Stomach (tissue), 9 donors: Measurements from ENCODE around the gene CASTOR1. TPM values are rescaled to one million over a fixed set of nuclear protein-coding genes. Genes with fewer than 3 reads are reported as not detected.

Experiments used
- DNase-seq, 2 donors: peaks; one replicate each; pipeline versions ENCODE4 v3.0.0 to v3.0.0-alpha.2; 2013 to 2019
- H3K27ac ChIP-seq, 5 donors: fragments of 200-600 bp in 4 of 5; sonication (generic) in 4 of 5; one replicate each; pipeline ENCODE4 v1.5.1; 2013 to 2019; ENCODE audit warnings: mild to moderate bottlenecking in 1 of 5, moderate library complexity in 1 of 5
- H3K27me3 ChIP-seq, 3 donors: fragments of 200-600 bp; sonication (generic); one replicate each; pipeline ENCODE4 v1.5.1; 2017 to 2019; ENCODE audit warnings: mixed run types in 1 of 3
- H3K36me3 ChIP-seq, 4 donors: fragments of 200-600 bp; sonication (generic); 1 replicate in 3 of 4; 2 replicates in 1 of 4; pipeline ENCODE4 v1.5.1; 2016 to 2019
- H3K4me1 ChIP-seq, 4 donors: fragments of 200-600 bp; sonication (generic); one replicate each; pipeline ENCODE4 v1.5.1; 2016 to 2019
- H3K4me3 ChIP-seq, 4 donors: fragments of 200-600 bp; sonication (generic) in 3 of 4; one replicate each; pipeline ENCODE4 v1.5.1; 2016 to 2019; ENCODE audit warnings: mild to moderate bottlenecking in 1 of 4
- H3K9me3 ChIP-seq, 4 donors: fragments of 200-600 bp; sonication (generic); one replicate each; pipeline ENCODE4 v1.5.1; 2016 to 2019
- EP300 ChIP-seq: sonication (generic); formaldehyde crosslinking; IDR thresholded peaks from one replicate; pipeline ENCODE4 v1.6.1; 2017; ENCODE audit warnings: antibody characterized with exemption
- POLR2A ChIP-seq, 4 donors: fragments of 450-650 bp; IDR thresholded peaks; one replicate each; pipeline ENCODE4 v1.6.1; 2016; ENCODE audit warnings: antibody characterized with exemption in 4 of 4, control low read depth in 2 of 4, mild to moderate bottlenecking in 1 of 4, moderate library complexity in 1 of 4
- POLR2AphosphoS5 ChIP-seq, 3 donors: sonication (generic); formaldehyde crosslinking; IDR thresholded peaks; one replicate each; pipeline ENCODE4 v1.6.1; 2016; ENCODE audit warnings: antibody characterized with exemption in 3 of 3
- WGBS, 5 donors: extraction: QIAGEN DNeasy Blood & Tissue Kit in 3 of 5; methylation state at CpG; one replicate each; pipeline versions ENCODE4 v1.1.5 to v1.1.7; 2013 to 2018; 5-methylcytosine and 5-hydroxymethylcytosine counted together
- intact Hi-C: fragments of 100-400 bp; cut with DNase I; formaldehyde crosslinking; loops from one replicate; pipeline ENCODE4 v1.15.1; 2023; ENCODE audit warnings: low total_unique reads
- polyA plus RNA-seq, 3 donors: library from polyadenylated mRNA; stranded (reverse); fragments of 200-250 nt; gene quantifications; one replicate each; pipeline ENCODE4 v1.2.3, GENCODE V29; 2013
- total RNA-seq, 5 donors: library from RNA; depleted of rRNA; stranded (reverse); fragments of >200 nt; gene quantifications; one replicate each; pipeline versions ENCODE4 v1.1.0 to v1.2.3, GENCODE V29; 2014 to 2016
- TF ChIP-seq, protein P1 (sequence below), 7 experiments: fragments of 450-650 bp in 4 of 7; fragments of 200-600 bp in 3 of 7; sonication (generic) in 3 of 7; IDR thresholded peaks; one replicate each; pipeline ENCODE4 v1.5.1; 2016 to 2019; ENCODE audit warnings: antibody characterized with exemption in 7 of 7, control low read depth in 2 of 7, mild to moderate bottlenecking in 1 of 7
- donor health status: healthy with polysubstance abuse.
- donor health status: Bipolar disorder and iron deficiency.
- donor health status: healthy.

Gene CASTOR1
- total and polyA plus RNA-seq, 8 donors, result 1.2 to 57.8 (median 5.3) TPM

GRCh38 chr22:30287648-30288418, 1.5 kb downstream of the CASTOR1 start:
- H3K27me3 ChIP-seq, result no peaks in the 10 kb centered on the region
- intact Hi-C loops, result loop anchor here (5.0 kb wide), 1 partner anchor 99 kb away; the partner anchor contains the start of gene RNF215
- no peaks in the 10 kb centered on the region for H3K9me3 ChIP-seq
- WGBS, 5 donors, result 12 to 24% (median 17%) methylated on average over 3 to 5 of the region's 5 CpGs
- H3K4me1 ChIP-seq, result peaks cover 36 to 58% (median 48%) of the 10 kb centered on the region in 4 donors
- peak; percentile 89 to 94 for DNase-seq
- peak overlapping the region; percentile 85 to 97 (median 89) for H3K27ac ChIP-seq
- H3K36me3 ChIP-seq, result peaks cover 16 to 53% (median 43%) of the 10 kb centered on the region in 4 donors
- peak overlapping the region; percentile 84 to 97 (median 88) for H3K4me3 ChIP-seq
- no peak for TF ChIP-seq EP300
- TF ChIP-seq, protein P1, sequence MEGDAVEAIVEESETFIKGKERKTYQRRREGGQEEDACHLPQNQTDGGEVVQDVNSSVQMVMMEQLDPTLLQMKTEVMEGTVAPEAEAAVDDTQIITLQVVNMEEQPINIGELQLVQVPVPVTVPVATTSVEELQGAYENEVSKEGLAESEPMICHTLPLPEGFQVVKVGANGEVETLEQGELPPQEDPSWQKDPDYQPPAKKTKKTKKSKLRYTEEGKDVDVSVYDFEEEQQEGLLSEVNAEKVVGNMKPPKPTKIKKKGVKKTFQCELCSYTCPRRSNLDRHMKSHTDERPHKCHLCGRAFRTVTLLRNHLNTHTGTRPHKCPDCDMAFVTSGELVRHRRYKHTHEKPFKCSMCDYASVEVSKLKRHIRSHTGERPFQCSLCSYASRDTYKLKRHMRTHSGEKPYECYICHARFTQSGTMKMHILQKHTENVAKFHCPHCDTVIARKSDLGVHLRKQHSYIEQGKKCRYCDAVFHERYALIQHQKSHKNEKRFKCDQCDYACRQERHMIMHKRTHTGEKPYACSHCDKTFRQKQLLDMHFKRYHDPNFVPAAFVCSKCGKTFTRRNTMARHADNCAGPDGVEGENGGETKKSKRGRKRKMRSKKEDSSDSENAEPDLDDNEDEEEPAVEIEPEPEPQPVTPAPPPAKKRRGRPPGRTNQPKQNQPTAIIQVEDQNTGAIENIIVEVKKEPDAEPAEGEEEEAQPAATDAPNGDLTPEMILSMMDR (IDR thresholded peaks at IDR 0.05), result peak in 5 of 7 experiments; percentile 68 to 93 (median 87)
- peak; percentile 21 to 75 (median 33) for TF ChIP-seq POLR2AphosphoS5 (IDR thresholded peaks at IDR 0.05)

- intact Hi-C loops, result loop anchor here (5.0 kb wide), 1 partner anchor 100 kb away; the partner anchor contains the start of gene RNF215
- TF ChIP-seq POLR2AphosphoS5 (IDR thresholded peaks at IDR 0.05) (no peak), POLR2A (IDR thresholded peaks at IDR 0.05) (no peak), EP300 (no peak)
- TF ChIP-seq, protein P1 (IDR thresholded peaks at IDR 0.05), result peak in 5 of 7 experiments; percentile 78 to 97 (median 89)
- no peak overlapping the region for H3K4me3 ChIP-seq
- H3K4me1 ChIP-seq, result peaks cover 33 to 59% (median 46%) of the 10 kb centered on the region in 4 donors
- DNase-seq, result peak; percentile 80 to 85
- peaks cover 8 to 45% (median 35%) of the 10 kb centered on the region in 4 donors for H3K36me3 ChIP-seq
- no peaks in the 10 kb centered on the region for H3K9me3 ChIP-seq
- peak overlapping the region in 1 of 5 donors; percentile 97 for H3K27ac ChIP-seq
- H3K27me3 ChIP-seq, result no peaks in the 10 kb centered on the region
- WGBS, 5 donors, result 51 to 61% (median 60%) methylated on average over 11 to 31 of the region's 31 CpGs
Measured at GRCh38 chr22:30286813-30287647, 2.3 kb downstream of the CASTOR1 start.

- intact Hi-C loops, result loop anchor here (5.0 kb wide), 1 partner anchor 101 kb away; the partner anchor contains the start of gene RNF215
- 82 to 91% (median 85%) methylated on average over 3 to 5 of the region's 5 CpGs for WGBS, 5 donors
- Histone ChIP-seq H3K27me3 (no peaks in the 10 kb centered on the region), H3K9me3 (no peaks in the 10 kb centered on the region), H3K4me3 (no peak overlapping the region), H3K27ac (no peak overlapping the region), H3K4me1 (peaks cover 26 to 52% (median 40%) of the 10 kb centered on the region in 4 donors), H3K36me3 (peaks cover 8 to 40% (median 30%) of the 10 kb centered on the region in 4 donors)
- no peak for DNase-seq
- TF ChIP-seq, protein P1 (IDR thresholded peaks at IDR 0.05), result no peak
- TF ChIP-seq EP300 (no peak), POLR2AphosphoS5 (IDR thresholded peaks at IDR 0.05) (no peak), POLR2A (IDR thresholded peaks at IDR 0.05) (no peak)
Measured at GRCh38 chr22:30286331-30286730, 3.0 kb downstream of the CASTOR1 start.

DNA sequence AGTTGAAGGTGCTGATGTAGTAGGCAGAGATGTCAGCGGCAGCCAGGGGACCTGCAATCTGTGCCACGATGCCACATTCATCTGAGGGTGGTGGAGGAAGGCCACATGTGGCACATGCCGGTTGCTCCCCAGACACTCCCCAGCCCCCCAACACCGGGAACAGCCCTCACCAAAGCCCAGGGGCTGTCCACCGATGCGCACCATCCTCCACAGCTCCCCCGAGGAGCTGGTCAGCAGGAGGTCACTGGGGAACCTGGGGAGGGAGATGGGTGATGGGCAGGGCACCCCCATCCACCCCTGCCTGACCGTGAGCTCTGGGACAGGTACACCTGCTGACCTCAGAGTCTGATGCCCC, 3.5 kb downstream of the CASTOR1 start:
- H3K4me1 ChIP-seq, result peaks cover 21 to 47% (median 35%) of the 10 kb centered on the region in 4 donors
- H3K36me3 ChIP-seq, result peaks cover 8 to 40% (median 30%) of the 10 kb centered on the region in 4 donors
- no peak for DNase-seq
- no peak overlapping the region for H3K27ac ChIP-seq
- WGBS, 5 donors, result 83 to 91% (median 90%) methylated on average over 2 to 8 of the region's 8 CpGs
- no peak overlapping the region for H3K4me3 ChIP-seq
- no peaks in the 10 kb centered on the region for H3K9me3 ChIP-seq
- intact Hi-C loops, result loop anchor here (5.0 kb wide), 1 partner anchor 101 kb away; the partner anchor contains the start of gene RNF215
- TF ChIP-seq EP300 (no peak), POLR2AphosphoS5 (IDR thresholded peaks at IDR 0.05) (no peak), POLR2A (IDR thresholded peaks at IDR 0.05) (no peak)
- TF ChIP-seq, protein P1 (IDR thresholded peaks at IDR 0.05), result no peak
- no peaks in the 10 kb centered on the region for H3K27me3 ChIP-seq
